ENCODE data around the gene COMT.

COMT gene

GRCh38 chr22:19962246-19962908 is 20.8 kb downstream of the COMT start:
- TF ChIP-seq ZNF274 (IDR thresholded peaks at IDR 0.05; ENCODE audit: low read depth, low read length): no peak
- H3K4me3 ChIP-seq (ENCODE audit: low read length): no peak overlapping the region

GRCh38 chr22:19962909-19963806 is 21.6 kb downstream of the COMT start:
- TF ChIP-seq ZNF274 (IDR thresholded peaks at IDR 0.05; ENCODE audit: low read depth, low read length): no peak
- no peak overlapping the region for H3K4me3 ChIP-seq (ENCODE audit: low read length)

GRCh38 chr22:19963863-19964642 is 22.5 kb downstream of the COMT start:
- H3K4me3 ChIP-seq (ENCODE audit: low read length): no peak overlapping the region
- no peak for TF ChIP-seq ZNF274 (IDR thresholded peaks at IDR 0.05; ENCODE audit: low read depth, low read length)

- TF ChIP-seq ZNF274 (IDR thresholded peaks at IDR 0.05; ENCODE audit: low read depth, low read length): no peak
- H3K4me3 ChIP-seq (ENCODE audit: low read length): no peak overlapping the region
Measured at GRCh38 chr22:19964701-19965386, 23.3 kb downstream of the COMT start.

GRCh38 chr22:19965771-19966709 is 24.5 kb downstream of the COMT start:
- no peak for TF ChIP-seq ZNF274 (IDR thresholded peaks at IDR 0.05; ENCODE audit: low read depth, low read length)
- H3K4me3 ChIP-seq (ENCODE audit: low read length): no peak overlapping the region

- TF ChIP-seq ZNF274 (IDR thresholded peaks at IDR 0.05; ENCODE audit: low read depth, low read length): no peak
- no peak overlapping the region for H3K4me3 ChIP-seq (ENCODE audit: low read length)
Measured at GRCh38 chr22:19966908-19967750, 25.6 kb downstream of the COMT start.

- H3K4me3 ChIP-seq (ENCODE audit: low read length): no peak overlapping the region
- no peak for TF ChIP-seq ZNF274 (IDR thresholded peaks at IDR 0.05; ENCODE audit: low read depth, low read length)
Measured at GRCh38 chr22:19967850-19968449, 26.4 kb downstream of the COMT start.

- no peak for TF ChIP-seq ZNF274 (IDR thresholded peaks at IDR 0.05; ENCODE audit: low read depth, low read length)
- no peak overlapping the region for H3K4me3 ChIP-seq (ENCODE audit: low read length)
Measured at GRCh38 chr22:19968450-19968891, 26.9 kb downstream of the COMT start.

- no peak overlapping the region for H3K4me3 ChIP-seq (ENCODE audit: low read length)
- TF ChIP-seq ZNF274 (IDR thresholded peaks at IDR 0.05; ENCODE audit: low read depth, low read length): no peak
Measured at GRCh38 chr22:19969141-19969928, 27.8 kb downstream of the COMT start.

GRCh38 chr22:19970031-19970478 is 28.5 kb downstream of the COMT start:
- no peak for TF ChIP-seq ZNF274 (IDR thresholded peaks at IDR 0.05; ENCODE audit: low read depth, low read length)
- no peak overlapping the region for H3K4me3 ChIP-seq (ENCODE audit: low read length)
